Progenitor cell of endocrine pancreas (in vitro differentiated cells): ENCODE results near the gene LIN7B. TPM values are rescaled to one million over a fixed set of nuclear protein-coding genes. Genes with fewer than 3 reads are reported as not detected.
"Not testable (repeated sequence)": the region's sequence is repeated elsewhere in the genome, so short reads cannot be mapped to it uniquely, and the experiment has no call there.

ENCODE experiments used
- DNase-seq: peaks from one replicate; pipeline ENCODE4 v3.0.0; 2021; ENCODE audit warnings: low spot score; ENCODE audit not compliant: unreplicated experiment
- H3K27ac Mint-ChIP-seq: 2 replicates; pipeline ENCODE4 v1.8.0; 2021; ENCODE audit warnings: mild to moderate bottlenecking, moderate library complexity, mixed read lengths
- H3K27me3 Mint-ChIP-seq: 2 replicates; pipeline ENCODE4 v1.8.0; 2021; ENCODE audit warnings: mixed read lengths
- H3K36me3 Mint-ChIP-seq: 2 replicates; pipeline ENCODE4 v1.8.0; 2022; ENCODE audit warnings: mixed read lengths; ENCODE audit not compliant: insufficient read depth
- H3K4me1 Mint-ChIP-seq: 2 replicates; pipeline ENCODE4 v1.8.0; 2021; ENCODE audit warnings: low read depth, mixed read lengths
- H3K4me3 Mint-ChIP-seq: 2 replicates; pipeline ENCODE4 v1.8.0; 2021; ENCODE audit warnings: low read depth, mild to moderate bottlenecking, moderate library complexity, mixed read lengths
- H3K9me3 Mint-ChIP-seq: 2 replicates; pipeline ENCODE4 v1.8.0; 2021; ENCODE audit warnings: low read depth, mixed read lengths
- CTCF ChIP-seq: fragments of 200-600 bp; sonication (generic); IDR thresholded peaks from one replicate; pipeline ENCODE4 v1.5.0; 2021; ENCODE audit warnings: antibody characterized with exemption, mild to moderate bottlenecking; ENCODE audit not compliant: unreplicated experiment
- total RNA-seq: library from RNA; stranded (reverse); gene quantifications from 2 replicates; pipeline ENCODE4 v1.2.1, GENCODE V29; 2021

Gene LIN7B
- total RNA-seq, 1 donor from 2014 or later: 7.0 TPM

- peak within 1 kb of the TSS; percentile 79 for H3K4me3 Mint-ChIP-seq
- H3K27me3 Mint-ChIP-seq: peaks cover 27% of the 10 kb centered on the region
Observed at GRCh38 chr19:49118565-49119410, 4.6 kb downstream of the LIN7B start, which contains the start of gene C19orf73. C19orf73 (minus strand) TSS chr19:49119143; CDS start chr19:49119022, 121 bp downstream.

GRCh38 chr19:49119411-49120324 is 5.5 kb downstream of the LIN7B start, which contains the start of gene PPFIA3:
PPFIA3 (plus strand) TSS chr19:49119544; CDS start chr19:49127874, 8,330 bp downstream.
- Mint-ChIP-seq H3K36me3 (no peaks in the 10 kb centered on the region), H3K27me3 (peaks cover 34% of the 10 kb centered on the region), H3K4me1 (peaks cover 11% of the 10 kb centered on the region), H3K27ac (peak within 1 kb of the TSS; percentile 93), H3K9me3 (no peaks in the 10 kb centered on the region), H3K4me3 (peak within 1 kb of the TSS; percentile 79)
- DNase-seq: peak; percentile 65
- no peak for TF ChIP-seq CTCF

More at GRCh38 chr19:49118565-49119410, 4.6 kb downstream of the LIN7B start, which contains the start of gene C19orf73:
- Mint-ChIP-seq H3K36me3 (no peaks in the 10 kb centered on the region), H3K9me3 (no peaks in the 10 kb centered on the region), H3K4me1 (peaks cover 13% of the 10 kb centered on the region), H3K27ac (peak within 1 kb of the TSS; percentile 93)
- no peak for TF ChIP-seq CTCF
- DNase-seq: peak; percentile 91

GRCh38 chr19:49120325-49120683 is 6.1 kb downstream of the LIN7B start:
- no peak overlapping the region for H3K27ac Mint-ChIP-seq
- no peak for TF ChIP-seq CTCF
- H3K9me3 Mint-ChIP-seq: no peaks in the 10 kb centered on the region
- no peaks in the 10 kb centered on the region for H3K36me3 Mint-ChIP-seq
- H3K4me3 Mint-ChIP-seq: peak overlapping the region; percentile 55
- peaks cover 39% of the 10 kb centered on the region for H3K27me3 Mint-ChIP-seq
- H3K4me1 Mint-ChIP-seq: peaks cover 8% of the 10 kb centered on the region
- no peak for DNase-seq

GRCh38 chr19:49120868-49121267 is 6.7 kb downstream of the LIN7B start:
- Mint-ChIP-seq H3K4me1 (peaks cover 8% of the 10 kb centered on the region), H3K4me3 (peak overlapping the region; percentile 55), H3K9me3 (no peaks in the 10 kb centered on the region), H3K27ac (peak overlapping the region; percentile 8), H3K36me3 (no peaks in the 10 kb centered on the region), H3K27me3 (peaks cover 41% of the 10 kb centered on the region)
- no peak for TF ChIP-seq CTCF
- DNase-seq: no peak

- H3K4me3 Mint-ChIP-seq: not testable (repeated sequence)
Observed at GRCh38 chr19:49121841-49122240, 7.7 kb downstream of the LIN7B start.

GRCh38 chr19:49123285-49123684 is 9.1 kb downstream of the LIN7B start:
- H3K27me3 Mint-ChIP-seq: peaks cover 41% of the 10 kb centered on the region
- not testable (repeated sequence) for DNase-seq, H3K4me3 Mint-ChIP-seq, H3K36me3 Mint-ChIP-seq, H3K9me3 Mint-ChIP-seq, H3K27ac Mint-ChIP-seq, H3K4me1 Mint-ChIP-seq

More at GRCh38 chr19:49121841-49122240, 7.7 kb downstream of the LIN7B start:
- peaks cover 41% of the 10 kb centered on the region for H3K27me3 Mint-ChIP-seq
- not testable (repeated sequence) for H3K36me3 Mint-ChIP-seq, DNase-seq, H3K27ac Mint-ChIP-seq, H3K4me1 Mint-ChIP-seq, H3K9me3 Mint-ChIP-seq
